Activated CD4-positive, alpha-beta T cell treated with anti-CD3 and anti-CD28 coated beads, Interleukin-2, amount 10 ng/mL, durations not matched to agents 24 days and 14 days (primary cell): Measurements from ENCODE around the gene MAGI1. TPM values are rescaled to one million over a fixed set of nuclear protein-coding genes. Genes with fewer than 3 reads are reported as not detected.

Source experiments
- DNase-seq: peaks from one replicate; pipeline ENCODE4 v3.0.0; 2022
- H3K27ac Mint-ChIP-seq: one replicate; pipeline ENCODE4 v1.8.0; 2022; ENCODE audit warnings: mild to moderate bottlenecking, mixed read lengths
- H3K27me3 Mint-ChIP-seq: one replicate; pipeline ENCODE4 v1.8.0; 2022; ENCODE audit warnings: mixed read lengths
- H3K36me3 Mint-ChIP-seq: one replicate; pipeline ENCODE4 v1.8.0; 2022; ENCODE audit warnings: low read depth, mild to moderate bottlenecking, mixed read lengths
- H3K4me1 Mint-ChIP-seq: one replicate; pipeline ENCODE4 v1.8.0; 2021; ENCODE audit warnings: mixed read lengths
- H3K4me3 Mint-ChIP-seq: one replicate; pipeline ENCODE4 v1.8.0; 2022; ENCODE audit warnings: mild to moderate bottlenecking, moderate library complexity, mixed read lengths
- H3K9me3 Mint-ChIP-seq: one replicate; pipeline ENCODE4 v1.8.0; 2021; ENCODE audit warnings: mixed read lengths
- intact Hi-C: fragments of 100-400 bp; cut with micrococcal nuclease; formaldehyde crosslinking; loops from one replicate; pipeline ENCODE4 v1.15.1; 2023
- total RNA-seq: library from RNA; stranded (reverse); gene quantifications from 2 replicates; pipeline ENCODE4 v1.2.3, GENCODE V29; 2022

Gene MAGI1
- total RNA-seq, 1 donor from 2014 or later, result 2.0 TPM

GRCh38 chr3:65439641-65440284 lies 599.0 kb downstream of the MAGI1 start:
- H3K36me3 Mint-ChIP-seq, result no peaks in the 10 kb centered on the region
- H3K4me1 Mint-ChIP-seq, result no peaks in the 10 kb centered on the region
- no peak overlapping the region for H3K4me3 Mint-ChIP-seq
- H3K27me3 Mint-ChIP-seq, result no peaks in the 10 kb centered on the region
- intact Hi-C loops, result no loop called here
- no peak for DNase-seq
- no peak overlapping the region for H3K27ac Mint-ChIP-seq
- no peaks in the 10 kb centered on the region for H3K9me3 Mint-ChIP-seq

- Mint-ChIP-seq H3K4me3 (no peak overlapping the region), H3K36me3 (no peaks in the 10 kb centered on the region), H3K27me3 (no peaks in the 10 kb centered on the region)
Measured at GRCh38 chr3:65438612-65439011, 600.1 kb downstream of the MAGI1 start.

GRCh38 chr3:65438096-65438495 lies 600.6 kb downstream of the MAGI1 start:
- H3K4me3 Mint-ChIP-seq, result no peak overlapping the region

More at GRCh38 chr3:65438612-65439011, 600.1 kb downstream of the MAGI1 start:
- Mint-ChIP-seq H3K4me1 (no peaks in the 10 kb centered on the region), H3K9me3 (no peaks in the 10 kb centered on the region), H3K27ac (no peak overlapping the region)
- no peak for DNase-seq
- intact Hi-C loops, result no loop called here

GRCh38 chr3:65436580-65436979 lies 602.1 kb downstream of the MAGI1 start:
- intact Hi-C loops, result no loop called here
- H3K27me3 Mint-ChIP-seq, result no peaks in the 10 kb centered on the region
- H3K9me3 Mint-ChIP-seq, result no peaks in the 10 kb centered on the region
- H3K4me3 Mint-ChIP-seq, result no peak overlapping the region
- DNase-seq, result no peak
- H3K4me1 Mint-ChIP-seq, result no peaks in the 10 kb centered on the region
- H3K36me3 Mint-ChIP-seq, result no peaks in the 10 kb centered on the region
- no peak overlapping the region for H3K27ac Mint-ChIP-seq

More at GRCh38 chr3:65438096-65438495, 600.6 kb downstream of the MAGI1 start:
- Mint-ChIP-seq H3K27me3 (no peaks in the 10 kb centered on the region), H3K9me3 (no peaks in the 10 kb centered on the region), H3K36me3 (no peaks in the 10 kb centered on the region), H3K4me1 (no peaks in the 10 kb centered on the region), H3K27ac (no peak overlapping the region)
- intact Hi-C loops, result no loop called here
- no peak for DNase-seq

GRCh38 chr3:65433480-65433879 lies 605.2 kb downstream of the MAGI1 start:
- Mint-ChIP-seq H3K4me3 (no peak overlapping the region), H3K4me1 (no peaks in the 10 kb centered on the region), H3K27ac (no peak overlapping the region), H3K27me3 (no peaks in the 10 kb centered on the region), H3K9me3 (peaks cover 3% of the 10 kb centered on the region), H3K36me3 (no peaks in the 10 kb centered on the region)
- intact Hi-C loops, result no loop called here
- no peak for DNase-seq

GRCh38 chr3:65432388-65433003 lies 606.2 kb downstream of the MAGI1 start:
- H3K4me3 Mint-ChIP-seq, result no peak overlapping the region
- no peaks in the 10 kb centered on the region for H3K4me1 Mint-ChIP-seq
- no peak overlapping the region for H3K27ac Mint-ChIP-seq
- H3K36me3 Mint-ChIP-seq, result no peaks in the 10 kb centered on the region
- intact Hi-C loops, result no loop called here
- H3K27me3 Mint-ChIP-seq, result no peaks in the 10 kb centered on the region
- no peak for DNase-seq
- peaks cover 3% of the 10 kb centered on the region for H3K9me3 Mint-ChIP-seq

- no peaks in the 10 kb centered on the region for H3K36me3 Mint-ChIP-seq
- H3K4me3 Mint-ChIP-seq, result no peak overlapping the region
- no peak overlapping the region for H3K27ac Mint-ChIP-seq
- H3K27me3 Mint-ChIP-seq, result no peaks in the 10 kb centered on the region
- H3K4me1 Mint-ChIP-seq, result no peaks in the 10 kb centered on the region
- peaks cover 3% of the 10 kb centered on the region for H3K9me3 Mint-ChIP-seq
- intact Hi-C loops, result no loop called here
- no peak for DNase-seq
Measured at GRCh38 chr3:65425880-65426279, 612.8 kb downstream of the MAGI1 start.

GRCh38 chr3:65422154-65422553 lies 616.6 kb downstream of the MAGI1 start:
- intact Hi-C loops, result no loop called here
- H3K4me1 Mint-ChIP-seq, result no peaks in the 10 kb centered on the region
- H3K27me3 Mint-ChIP-seq, result no peaks in the 10 kb centered on the region

GRCh38 chr3:65419233-65419632 lies 619.5 kb downstream of the MAGI1 start:
- DNase-seq, result no peak
- Mint-ChIP-seq H3K4me3 (no peak overlapping the region), H3K36me3 (no peaks in the 10 kb centered on the region), H3K9me3 (no peaks in the 10 kb centered on the region), H3K27ac (no peak overlapping the region), H3K27me3 (no peaks in the 10 kb centered on the region), H3K4me1 (no peaks in the 10 kb centered on the region)
- intact Hi-C loops, result no loop called here

More at GRCh38 chr3:65422154-65422553, 616.6 kb downstream of the MAGI1 start:
- Mint-ChIP-seq H3K9me3 (no peaks in the 10 kb centered on the region), H3K36me3 (no peaks in the 10 kb centered on the region), H3K4me3 (no peak overlapping the region), H3K27ac (no peak overlapping the region)
- no peak for DNase-seq

- Mint-ChIP-seq H3K27me3 (no peaks in the 10 kb centered on the region), H3K36me3 (no peaks in the 10 kb centered on the region), H3K9me3 (no peaks in the 10 kb centered on the region), H3K4me1 (no peaks in the 10 kb centered on the region), H3K4me3 (no peak overlapping the region), H3K27ac (no peak overlapping the region)
- intact Hi-C loops, result no loop called here
- DNase-seq, result no peak
Measured at GRCh38 chr3:65413891-65414290, 624.8 kb downstream of the MAGI1 start.

GRCh38 chr3:65412588-65412987 lies 626.1 kb downstream of the MAGI1 start:
- H3K9me3 Mint-ChIP-seq, result no peaks in the 10 kb centered on the region
- no peak overlapping the region for H3K27ac Mint-ChIP-seq
- intact Hi-C loops, result no loop called here

GRCh38 chr3:65411367-65411766 lies 627.4 kb downstream of the MAGI1 start:
- H3K36me3 Mint-ChIP-seq, result no peaks in the 10 kb centered on the region
- H3K4me1 Mint-ChIP-seq, result no peaks in the 10 kb centered on the region
- no peaks in the 10 kb centered on the region for H3K9me3 Mint-ChIP-seq
- H3K4me3 Mint-ChIP-seq, result no peak overlapping the region
- no peak for DNase-seq
- intact Hi-C loops, result no loop called here
- H3K27me3 Mint-ChIP-seq, result no peaks in the 10 kb centered on the region
- no peak overlapping the region for H3K27ac Mint-ChIP-seq

More at GRCh38 chr3:65412588-65412987, 626.1 kb downstream of the MAGI1 start:
- Mint-ChIP-seq H3K4me3 (no peak overlapping the region), H3K36me3 (no peaks in the 10 kb centered on the region), H3K4me1 (no peaks in the 10 kb centered on the region), H3K27me3 (no peaks in the 10 kb centered on the region)
- DNase-seq, result no peak

- Mint-ChIP-seq H3K4me1 (no peaks in the 10 kb centered on the region), H3K27me3 (no peaks in the 10 kb centered on the region), H3K4me3 (no peak overlapping the region), H3K27ac (no peak overlapping the region), H3K9me3 (no peaks in the 10 kb centered on the region), H3K36me3 (no peaks in the 10 kb centered on the region)
- intact Hi-C loops, result no loop called here
- DNase-seq, result no peak
Measured at GRCh38 chr3:65409176-65409569, 629.5 kb downstream of the MAGI1 start.

- Mint-ChIP-seq H3K4me1 (no peaks in the 10 kb centered on the region), H3K36me3 (no peaks in the 10 kb centered on the region), H3K27ac (no peak overlapping the region), H3K4me3 (no peak overlapping the region), H3K27me3 (no peaks in the 10 kb centered on the region), H3K9me3 (no peaks in the 10 kb centered on the region)
- intact Hi-C loops, result no loop called here
- DNase-seq, result no peak
Measured at GRCh38 chr3:65408531-65409175, 630.1 kb downstream of the MAGI1 start.
